H1 (cell line): ENCODE data around the gene IQCM. TPM values are rescaled to one million over a fixed set of nuclear protein-coding genes. Genes with fewer than 3 reads are reported as not detected.

ENCODE experiments used
- CTCF ChIA-PET: fragments of 300-600 bp; sonication (Branson Sonifier 250); formaldehyde crosslinking; loops from one replicate; lab custom pipeline; 2021; ENCODE audit not compliant: partially characterized antibody; lab: Charles Lee
- POLR2A ChIA-PET: fragments of 300-600 bp; sonication (Branson Sonifier 250); formaldehyde crosslinking; loops from one replicate; lab custom pipeline; 2021; ENCODE audit warnings: inconsistent platforms; ENCODE audit not compliant: partially characterized antibody; lab: Charles Lee
- DNase-seq, 2 experiments: peaks; one replicate each; pipeline versions ENCODE4 v3.0.0 to v3.0.0-alpha.2; 2010 to 2022; ENCODE audit warnings: low spot score in 2 of 2, low read depth in 1 of 2, mixed read lengths in 1 of 2
- FAIRE-seq: peaks from 2 replicates; lab custom pipeline; 2011; peaks lifted over from hg19 to GRCh38; lab: Jason Lieb, UNC
- H2AFZ ChIP-seq: 2 replicates; pipeline ENCODE4 v1.8.1; 2012; ENCODE audit warnings: low read length, inconsistent platforms
- H2AK5ac ChIP-seq: 2 replicates; pipeline ENCODE4 v1.6.1; 2013; ENCODE audit warnings: low read depth, low read length
- H2BK120ac ChIP-seq: replicated peaks from 2 replicates; pipeline ENCODE3; 2013; ENCODE audit warnings: low read depth, low read length, inconsistent platforms
- H2BK12ac ChIP-seq: 2 replicates; pipeline ENCODE4 v1.6.1; 2013; ENCODE audit warnings: low read depth, low read length
- H2BK15ac ChIP-seq: 2 replicates; pipeline ENCODE4 v1.6.1; 2013; ENCODE audit warnings: low read length
- H2BK20ac ChIP-seq: 2 replicates; pipeline ENCODE4 v1.6.1; 2013; ENCODE audit warnings: low read length
- H2BK5ac ChIP-seq: 2 replicates; pipeline ENCODE4 v1.6.1; 2013; ENCODE audit warnings: low read depth, low read length
- H3K14ac ChIP-seq: 2 replicates; pipeline ENCODE4 v1.6.1; 2013; ENCODE audit warnings: inconsistent platforms; ENCODE audit not compliant: insufficient read length
- H3K18ac ChIP-seq: 2 replicates; pipeline ENCODE4 v1.6.1; 2013; ENCODE audit warnings: low read length; ENCODE audit errors: extremely low read depth
- H3K23ac ChIP-seq: 2 replicates; pipeline ENCODE4 v1.6.1; 2013; ENCODE audit warnings: inconsistent platforms; ENCODE audit not compliant: insufficient read length
- H3K23me2 ChIP-seq: 2 replicates; pipeline ENCODE4 v1.6.1; 2013; ENCODE audit warnings: low read depth, low read length
- H3K27ac ChIP-seq: 2 replicates; pipeline ENCODE4 v1.6.1; 2011; ENCODE audit warnings: low read depth, low read length, inconsistent platforms
- H3K27me3 ChIP-seq, 4 experiments: replicated peaks in 1 of 4; 1 replicate in 1 of 4; 2 replicates in 3 of 4; pipeline versions ENCODE4 v1.6.1 to v1.8.1; 2011 to 2013; ENCODE audit warnings: low read length in 3 of 4, mild to moderate bottlenecking in 3 of 4, inconsistent platforms in 2 of 4, mixed read lengths in 2 of 4, moderate library complexity in 1 of 4; ENCODE audit not compliant: control insufficient read depth in 3 of 4, insufficient read depth in 3 of 4; ENCODE audit errors: extremely low read depth in 1 of 4
- H3K36me3 ChIP-seq, 4 experiments: 2 replicates each; pipeline versions ENCODE4 v1.6.1 to v1.8.1; 2011 to 2013; ENCODE audit warnings: mild to moderate bottlenecking in 4 of 4, low read length in 3 of 4, moderate library complexity in 2 of 4, control low read depth in 1 of 4, inconsistent platforms in 1 of 4; ENCODE audit not compliant: insufficient read depth in 4 of 4, control insufficient read depth in 2 of 4
- H3K4ac ChIP-seq: replicated peaks from 2 replicates; pipeline ENCODE3; 2013; ENCODE audit warnings: low read length, low read depth, mixed read lengths, inconsistent platforms; ENCODE audit not compliant: insufficient read length
- H3K4me1 ChIP-seq, 4 experiments: replicated peaks in 1 of 4; 1 replicate in 1 of 4; 2 replicates in 3 of 4; pipeline versions ENCODE4 v1.6.1 to v1.8.1; 2011 to 2013; ENCODE audit warnings: low read length in 3 of 4, inconsistent platforms in 2 of 4, mixed read lengths in 1 of 4; ENCODE audit not compliant: insufficient read depth in 4 of 4, control insufficient read depth in 3 of 4
- H3K4me2 ChIP-seq, 2 experiments: 2 replicates each; pipeline versions ENCODE4 v1.6.1 to v1.8.1; 2011 to 2013; ENCODE audit warnings: low read depth in 2 of 2, low read length in 2 of 2, control low read depth in 1 of 2, inconsistent platforms in 1 of 2, mild to moderate bottlenecking in 1 of 2; ENCODE audit not compliant: insufficient read depth in 1 of 2
- H3K4me3 ChIP-seq, 4 experiments: fragments of 200-600, 300-600 bp in 1 of 4; sonication (generic), shearing (Covaris generic), sonication (Bioruptor Twin) in 1 of 4; 2 replicates each; pipeline versions ENCODE4 v1.5.1 to v1.8.1; 2011 to 2016; ENCODE audit warnings: low read length in 4 of 4, low read depth in 3 of 4, control low read depth in 2 of 4, inconsistent platforms in 2 of 4, mild to moderate bottlenecking in 2 of 4, mixed read lengths in 1 of 4, moderate library complexity in 1 of 4; ENCODE audit not compliant: insufficient read depth in 2 of 4; ENCODE audit errors: extremely low read depth in 1 of 4
- H3K56ac ChIP-seq: replicated peaks from 2 replicates; pipeline ENCODE3; 2013; ENCODE audit warnings: low read depth, mild to moderate bottlenecking, mixed read lengths, low read length, inconsistent platforms; ENCODE audit not compliant: insufficient read length
- H3K79me1 ChIP-seq: 2 replicates; pipeline ENCODE4 v1.6.1; 2013; ENCODE audit warnings: low read depth, low read length, control low read depth
- H3K79me2 ChIP-seq, 2 experiments: 2 replicates each; pipeline versions ENCODE4 v1.6.1 to v1.8.1; 2012 to 2013; ENCODE audit warnings: low read length in 2 of 2, mild to moderate bottlenecking in 2 of 2, inconsistent platforms in 1 of 2; ENCODE audit not compliant: insufficient read depth in 2 of 2, control insufficient read depth in 1 of 2
- H3K9ac ChIP-seq, 4 experiments: replicated peaks in 1 of 4; 1 replicate in 1 of 4; 2 replicates in 3 of 4; pipeline versions ENCODE4 v1.6.1 to v1.8.1; 2011 to 2013; ENCODE audit warnings: low read depth in 3 of 4, low read length in 3 of 4, control low read depth in 2 of 4, mild to moderate bottlenecking in 2 of 4, moderate library complexity in 2 of 4, inconsistent platforms in 1 of 4; ENCODE audit errors: extremely low read depth in 1 of 4
- H3K9me3 ChIP-seq, 2 experiments: 2 replicates each; pipeline versions ENCODE4 v1.6.1 to v1.8.1; 2012 to 2013; ENCODE audit warnings: mild to moderate bottlenecking in 2 of 2, moderate library complexity in 2 of 2, control low read depth in 1 of 2, inconsistent platforms in 1 of 2, low read depth in 1 of 2, low read length in 1 of 2, mixed read lengths in 1 of 2; ENCODE audit not compliant: insufficient read depth in 2 of 2
- H4K20me1 ChIP-seq, 2 experiments: replicated peaks in 1 of 2; 2 replicates each; pipeline versions ENCODE3 to v1.8.1; 2011 to 2013; ENCODE audit warnings: inconsistent platforms in 2 of 2, low read length in 2 of 2, mild to moderate bottlenecking in 1 of 2; ENCODE audit not compliant: insufficient read depth in 2 of 2, control insufficient read depth in 1 of 2
- H4K5ac ChIP-seq: 2 replicates; pipeline ENCODE4 v1.6.1; 2013; ENCODE audit warnings: low read length, low read depth, mixed read lengths, inconsistent platforms; ENCODE audit not compliant: insufficient read length
- H4K8ac ChIP-seq: 2 replicates; pipeline ENCODE4 v1.8.0; 2013; ENCODE audit warnings: mild to moderate bottlenecking, moderate library complexity, low read length, inconsistent platforms; ENCODE audit not compliant: insufficient read depth; ENCODE audit errors: extremely low read depth
- H4K91ac ChIP-seq: replicated peaks from 2 replicates; pipeline ENCODE3; 2013; ENCODE audit warnings: low read length, mixed read lengths, inconsistent platforms; ENCODE audit not compliant: insufficient read length
- ATF2 ChIP-seq: IDR thresholded peaks from 2 replicates; pipeline ENCODE4 v1.6.1; 2012; ENCODE audit warnings: low read length, inconsistent platforms
- BACH1 ChIP-seq: IDR thresholded peaks from 2 replicates; pipeline ENCODE4 v1.6.1; 2012; ENCODE audit warnings: low read length, improper control_type of control experiment
- CBX5 ChIP-seq: fragments of 300-800, 300-1000 bp; sonication (generic); IDR thresholded peaks from 2 replicates; pipeline ENCODE4 v1.7.1; 2016; ENCODE audit warnings: antibody characterized with exemption, low read length, low read depth
- CHD2 ChIP-seq: IDR thresholded peaks from 2 replicates; pipeline ENCODE4 v1.6.1; 2012; ENCODE audit warnings: low read length, improper control_type of control experiment
- HDAC2 ChIP-seq, 2 experiments: fragments of 300-600 bp in 1 of 2; sonication (generic) in 1 of 2; IDR thresholded peaks; 2 replicates each; pipeline ENCODE4 v1.6.1; 2011 to 2012; ENCODE audit warnings: low read depth in 2 of 2, low read length in 2 of 2, mild to moderate bottlenecking in 2 of 2, moderate library complexity in 2 of 2, borderline replicate concordance in 1 of 2, inconsistent platforms in 1 of 2
- KDM5A ChIP-seq: fragments of 200-600 bp; IDR thresholded peaks from 2 replicates; pipeline ENCODE4 v1.7.1; 2012; ENCODE audit warnings: mild to moderate bottlenecking, low read length, inconsistent platforms, mixed read lengths
- PHF8 ChIP-seq: fragments of 200-600 bp; sonication (generic); conservative IDR thresholded peaks from 2 replicates; pipeline ENCODE4 v1.7.1; 2012; ENCODE audit warnings: low read depth, mild to moderate bottlenecking, inconsistent platforms, low read length, moderate library complexity
- RAD21 ChIP-seq, 2 experiments: IDR thresholded peaks in 1 of 2; conservative IDR thresholded peaks in 1 of 2; 2 replicates each; pipeline ENCODE4 v1.6.1; 2011; ENCODE audit warnings: low read depth in 2 of 2, low read length in 2 of 2, improper control_type of control experiment in 1 of 2, inconsistent platforms in 1 of 2, mild to moderate bottlenecking in 1 of 2, moderate library complexity in 1 of 2
- RBBP5 ChIP-seq: IDR thresholded peaks from 2 replicates; pipeline ENCODE4 v1.7.1; 2012; ENCODE audit warnings: low read depth, mild to moderate bottlenecking, inconsistent platforms, low read length, moderate library complexity, borderline replicate concordance
- SP4 ChIP-seq: IDR thresholded peaks from 2 replicates; pipeline ENCODE4 v1.6.1; 2012; ENCODE audit warnings: low read length, inconsistent platforms
- WGBS, 2 experiments: shearing (Covaris generic) in 1 of 2; methylation state at CpG; one replicate each; pipeline versions ENCODE4 v1.1.6 to v1.1.7; 2013 to 2015; ENCODE audit warnings: low lambda C conversion rate in 2 of 2, mixed read lengths in 2 of 2, inconsistent platforms in 1 of 2, low coverage in 1 of 2, missing lambda C conversion rate in 1 of 2; ENCODE audit not compliant: insufficient replicate concordance in 2 of 2, insufficient coverage in 1 of 2, insufficient read length in 1 of 2; ENCODE audit errors: extremely low coverage in 1 of 2, missing lambda C conversion rate in 1 of 2; 5-methylcytosine and 5-hydroxymethylcytosine counted together
- polyA plus RNA-seq, 7 experiments: library from polyadenylated mRNA; depleted of rRNA in 3 of 7; stranded (reverse) in 5 of 7; unstranded in 2 of 7; fragments of >200 nt in 5 of 7; fragments of 200-250 nt in 2 of 7; gene quantifications; 1 replicate in 5 of 7; 2 replicates in 1 of 7; 4 replicates in 1 of 7; pipeline versions ENCODE4 v1.2.1 to v1.2.3, GENCODE V29; 2011 to 2013; ENCODE audit warnings: missing spikeins in 2 of 7, mixed read lengths in 2 of 7
- total RNA-seq: library from RNA; stranded (reverse); fragmentation: NEBNext Ultra II Directional; extraction: Animal tissue kit (Norgen Biotek cat#: 25700); gene quantifications from 2 replicates; pipeline ENCODE4 v1.2.1, GENCODE V29; 2021

Gene IQCM
- total and polyA plus RNA-seq, 2 of the 8 experiments (the other 6 are each of a cell fraction or from before 2014, with no cell fraction given) = not detected

- Histone ChIP-seq H4K8ac (no peak overlapping the region), H2BK120ac (no peak overlapping the region), H2AK5ac (no peak overlapping the region), H3K79me1 (no peaks in the 10 kb centered on the region), H3K4me1 (0 out of 7 replicates have a peak, but pooled peaks cover 0 to 2% (median 0%) of the 10 kb centered on the region in 4 experiments), H4K5ac (no peak overlapping the region), H3K18ac (no peak overlapping the region), H3K4ac (no peak overlapping the region), H2BK12ac (no peak overlapping the region), H3K23ac (no peak overlapping the region), H2BK15ac (no peak overlapping the region), H3K79me2 (no peaks in the 10 kb centered on the region), H3K9me3 (no peaks in the 10 kb centered on the region), H3K36me3 (no peaks in the 10 kb centered on the region), H2BK20ac (no peak overlapping the region), H3K56ac (no peak overlapping the region), H3K4me2 (no peak overlapping the region), H2BK5ac (no peak overlapping the region), H4K20me1 (no peaks in the 10 kb centered on the region), H3K23me2 (no peaks in the 10 kb centered on the region), H3K9ac (no peak overlapping the region), H4K91ac (no peak overlapping the region), H3K27ac (no peak overlapping the region), H3K27me3 (no peaks in the 10 kb centered on the region), H2AFZ (no peak overlapping the region), H3K4me3 (no peak overlapping the region), H3K14ac (no peak overlapping the region)
- no peak for FAIRE-seq
- WGBS, 2 experiments = 78% methylated on average over 2 of the region's 2 CpGs; no CpG with 5 or more reads in 1 of the 2 experiments
- ChIA-PET CTCF (no interaction called here), POLR2A (no interaction called here)
- no peak for DNase-seq
- TF ChIP-seq CBX5 (no peak), HDAC2 (IDR thresholded peaks at IDR 0.05; ENCODE audit: borderline replicate concordance in 1 of 2, low read depth in 2 of 2, low read length in 2 of 2) (no peak), PHF8 (no peak), CHD2 (no peak), RAD21 (IDR thresholded peaks at IDR 0.05 in 1 of 2, conservative IDR thresholded peaks at IDR 0.05 in 1 of 2; ENCODE audit: low read depth in 2 of 2, low read length in 2 of 2) (no peak), BACH1 (no peak), KDM5A (no peak), ATF2 (no peak), SP4 (no peak), RBBP5 (no peak)
Measured at GRCh38 chr4:149702414-149703293, 113.0 kb downstream of the IQCM start.
